GM21825 (cell line): Measurements from ENCODE around the gene BANF2.
"Not testable (repeated sequence)": the region's sequence is repeated elsewhere in the genome, so short reads cannot be mapped to it uniquely, and the experiment has no call there.

Source experiments
- ATAC-seq: cut with Tn5 transposase; IDR thresholded peaks from one replicate; pipeline ENCODE4 v1.9.1; 2021; ENCODE audit warnings: mild to moderate bottlenecking, moderate library complexity; ENCODE audit not compliant: unreplicated experiment

Gene BANF2

GRCh38 chr20:17761604-17762003, 61.8 kb downstream of the BANF2 start:
- ATAC-seq, result no peak

GRCh38 chr20:17762243-17762872, 62.6 kb downstream of the BANF2 start:
- no peak for ATAC-seq

- no peak for ATAC-seq
Observed at GRCh38 chr20:17762873-17763557, 63.2 kb downstream of the BANF2 start.

GRCh38 chr20:17765017-17765416, 65.3 kb downstream of the BANF2 start:
- ATAC-seq, result no peak

- ATAC-seq, result no peak
Observed at GRCh38 chr20:17765584-17765983, 65.8 kb downstream of the BANF2 start.

GRCh38 chr20:17766226-17766625, 66.5 kb downstream of the BANF2 start:
- no peak for ATAC-seq

GRCh38 chr20:17767624-17768023, 67.9 kb downstream of the BANF2 start:
- no peak for ATAC-seq

GRCh38 chr20:17768271-17768670, 68.5 kb downstream of the BANF2 start:
- ATAC-seq, result no peak

- ATAC-seq, result not testable (repeated sequence)
Observed at GRCh38 chr20:17769716-17770115, 70.0 kb downstream of the BANF2 start.

- ATAC-seq, result no peak
Observed at GRCh38 chr20:17771206-17772004, 71.6 kb downstream of the BANF2 start.

- ATAC-seq, result no peak
Observed at GRCh38 chr20:17772005-17772343, 72.2 kb downstream of the BANF2 start.

GRCh38 chr20:17773619-17774018, 73.9 kb downstream of the BANF2 start:
- ATAC-seq, result no peak

- ATAC-seq, result no peak
Observed at GRCh38 chr20:17775600-17775999, 75.8 kb downstream of the BANF2 start.

- ATAC-seq, result no peak
Observed at GRCh38 chr20:17776551-17776950, 76.8 kb downstream of the BANF2 start.

- ATAC-seq, result not testable (repeated sequence)
Observed at GRCh38 chr20:17779011-17779410, 79.2 kb downstream of the BANF2 start.

- ATAC-seq, result peak; percentile 75
Observed at GRCh38 chr20:17782768-17783167, 83.0 kb downstream of the BANF2 start.

- ATAC-seq, result no peak
Observed at GRCh38 chr20:17783671-17784070, 83.9 kb downstream of the BANF2 start.

- ATAC-seq, result no peak
Observed at GRCh38 chr20:17785007-17785406, 85.2 kb downstream of the BANF2 start.
